SK-N-SH treated with all-trans-retinoic acid at 6 μM for 48 hours (cell line): ENCODE results near the gene GABBR2.

ENCODE experiments used
- ATAC-seq: fragments of 200-7000 bp; cut with Tn5 transposase; 3 replicates; pipeline ENCODE4 v1.9.1; 2020; ENCODE audit warnings: mild to moderate bottlenecking, moderate library complexity
- CREB5 ChIP-seq: fragments of 250-450 bp; sonication (Bioruptor Pico); IDR thresholded peaks from 2 replicates; pipeline ENCODE4 v1.5.1; 2020; ENCODE audit warnings: low read depth, mild to moderate bottlenecking, moderate library complexity
- CSDC2 ChIP-seq: fragments of 250-450 bp; sonication (Bioruptor Pico); IDR thresholded peaks from 2 replicates; pipeline ENCODE4 v1.5.0; 2020; ENCODE audit warnings: mild to moderate bottlenecking, moderate library complexity
- CSRNP3 ChIP-seq: fragments of 250-450 bp; sonication (Bioruptor Pico); IDR thresholded peaks from 2 replicates; pipeline ENCODE4 v1.5.1; 2021; ENCODE audit warnings: mild to moderate bottlenecking, moderate library complexity
- ESRRG ChIP-seq: fragments of 250-450 bp; sonication (Bioruptor Pico); IDR thresholded peaks from 2 replicates; pipeline ENCODE4 v1.6.1; 2021; ENCODE audit warnings: mild to moderate bottlenecking
- GLIS3 ChIP-seq: fragments of 250-450 bp; sonication (Bioruptor Pico); IDR thresholded peaks from 2 replicates; pipeline ENCODE4 v1.5.0; 2020; ENCODE audit warnings: mild to moderate bottlenecking, moderate library complexity
- ISL1 ChIP-seq: fragments of 250-450 bp; sonication (Bioruptor Pico); IDR thresholded peaks from 2 replicates; pipeline ENCODE4 v2.1.2; 2022; ENCODE audit warnings: mild to moderate bottlenecking, moderate library complexity
- PATZ1 ChIP-seq: fragments of 250-450 bp; sonication (Bioruptor Pico); IDR thresholded peaks from 2 replicates; pipeline ENCODE4 v1.8.0; 2020; ENCODE audit warnings: mild to moderate bottlenecking, moderate library complexity, borderline replicate concordance
- POU6F1 ChIP-seq: fragments of 250-450 bp; sonication (Bioruptor Pico); IDR thresholded peaks from 2 replicates; pipeline ENCODE4 v1.8.0; 2021; ENCODE audit warnings: low read depth, mild to moderate bottlenecking, moderate library complexity, borderline replicate concordance
- PPARA ChIP-seq: fragments of 250-450 bp; sonication (Bioruptor Pico); IDR thresholded peaks from 2 replicates; pipeline ENCODE4 v1.5.0; 2020; ENCODE audit warnings: mild to moderate bottlenecking, borderline replicate concordance
- RARB ChIP-seq: fragments of 250-450 bp; sonication (Bioruptor Pico); IDR thresholded peaks from 2 replicates; pipeline ENCODE4 v1.8.0; 2021; ENCODE audit warnings: mild to moderate bottlenecking, moderate library complexity
- SNAI2 ChIP-seq: fragments of 250-450 bp; sonication (Bioruptor Pico); IDR thresholded peaks from 2 replicates; pipeline ENCODE4 v1.5.0; 2020; ENCODE audit warnings: mild to moderate bottlenecking, moderate library complexity
- TCF4 ChIP-seq: fragments of 250-450 bp; sonication (Bioruptor Pico); IDR thresholded peaks from 2 replicates; pipeline ENCODE4 v1.8.0; 2021; ENCODE audit warnings: mild to moderate bottlenecking, moderate library complexity, borderline replicate concordance
- TSHZ2 ChIP-seq: fragments of 250-450 bp; sonication (Bioruptor Pico); IDR thresholded peaks from 2 replicates; pipeline ENCODE4 v1.5.0; 2020; ENCODE audit warnings: mild to moderate bottlenecking, moderate library complexity
- ZC3H10 ChIP-seq: fragments of 250-450 bp; sonication (Bioruptor Pico); IDR thresholded peaks from 2 replicates; pipeline ENCODE4 v1.5.1; 2021; ENCODE audit warnings: mild to moderate bottlenecking, moderate library complexity
- ZFP3 ChIP-seq: fragments of 250-450 bp; sonication (Bioruptor Pico); IDR thresholded peaks from 2 replicates; pipeline ENCODE4 v1.5.0; 2020; ENCODE audit warnings: mild to moderate bottlenecking, moderate library complexity
- ZFP30 ChIP-seq: fragments of 450-650 bp; formaldehyde crosslinking; IDR thresholded peaks from 2 replicates; pipeline ENCODE4 v1.5.0; 2022; ENCODE audit warnings: mild to moderate bottlenecking, moderate library complexity
- ZNF565 ChIP-seq: fragments of 450-650 bp; formaldehyde crosslinking; conservative IDR thresholded peaks from 2 replicates; pipeline ENCODE4 v1.5.0; 2020; ENCODE audit warnings: low read depth, mild to moderate bottlenecking, moderate library complexity
- ZNF70 ChIP-seq: fragments of 450-650 bp; formaldehyde crosslinking; IDR thresholded peaks from 2 replicates; pipeline ENCODE4 v1.5.0; 2020; ENCODE audit warnings: mild to moderate bottlenecking, moderate library complexity

GABBR2 gene

GRCh38 chr9:98359569-98359968 is 349.2 kb downstream of the GABBR2 start (continued):
- TF ChIP-seq PATZ1 (CRISPR knock-in tag) = no peak
- TF ChIP-seq ESRRG (CRISPR knock-in tag) = no peak
- TF ChIP-seq RARB = no peak
- TF ChIP-seq ZNF70 = no peak

- no peak for ATAC-seq
- no peak for TF ChIP-seq ZNF565
- no peak for TF ChIP-seq POU6F1 (CRISPR knock-in tag)
- TF ChIP-seq TSHZ2 = no peak
- TF ChIP-seq ZC3H10 = no peak
- no peak for TF ChIP-seq PPARA (CRISPR knock-in tag)
- no peak for TF ChIP-seq CREB5 (CRISPR knock-in tag)
- TF ChIP-seq ISL1 (CRISPR knock-in tag) = no peak
- TF ChIP-seq CSRNP3 = no peak
Observed at GRCh38 chr9:98357921-98358535, 350.7 kb downstream of the GABBR2 start.

GRCh38 chr9:98356953-98357690 is 351.6 kb downstream of the GABBR2 start:
- no peak for ATAC-seq
- TF ChIP-seq SNAI2 (CRISPR knock-in tag) (no peak), CSDC2 (CRISPR knock-in tag) (no peak), TCF4 (CRISPR knock-in tag) (no peak), ZC3H10 (no peak), CSRNP3 (no peak), ESRRG (CRISPR knock-in tag) (no peak), POU6F1 (CRISPR knock-in tag) (no peak), ZFP30 (no peak), CREB5 (CRISPR knock-in tag) (no peak), ZFP3 (CRISPR knock-in tag) (no peak), GLIS3 (CRISPR knock-in tag) (no peak), PATZ1 (CRISPR knock-in tag) (no peak)
- TF ChIP-seq, all 23 proteins: peak for 0
